HepG2 (cell line): Measurements from ENCODE around the gene C2CD3. TPM values are rescaled to one million over a fixed set of nuclear protein-coding genes. Genes with fewer than 3 reads are reported as not detected.

Experiments
- GZF1 ChIP-seq: sonication (generic); formaldehyde crosslinking; IDR thresholded peaks from 2 replicates; pipeline ENCODE4 v1.5.1; 2020; ENCODE audit warnings: mild to moderate bottlenecking, missing genetic modification reagents
- MAFG ChIP-seq: sonication (generic); formaldehyde crosslinking; IDR thresholded peaks from 2 replicates; pipeline ENCODE4 v1.5.1; 2020; ENCODE audit warnings: mild to moderate bottlenecking, missing genetic modification reagents
- MYNN ChIP-seq: sonication (generic); formaldehyde crosslinking; IDR thresholded peaks from 2 replicates; pipeline ENCODE4 v1.4.0; 2020; ENCODE audit warnings: mild to moderate bottlenecking, low read depth, missing genetic modification reagents
- PHF20 ChIP-seq: sonication (generic); formaldehyde crosslinking; IDR thresholded peaks from 2 replicates; pipeline ENCODE4 v1.5.0; 2020; ENCODE audit warnings: mild to moderate bottlenecking, missing genetic modification reagents
- PPARG ChIP-seq: conservative IDR thresholded peaks from 2 replicates; pipeline ENCODE4 v1.6.1; 2016; ENCODE audit warnings: missing biosample characterization, missing genetic modification reagents
- REST ChIP-seq, 2 experiments: IDR thresholded peaks; 2 replicates each; pipeline ENCODE4 v1.6.1; 2011 to 2012; ENCODE audit warnings: low read length in 2 of 2, borderline replicate concordance in 1 of 2, low read depth in 1 of 2, mild to moderate bottlenecking in 1 of 2, moderate library complexity in 1 of 2
- SP1 ChIP-seq, 2 experiments: fragments of 450-650 bp in 1 of 2; sonication (generic) in 1 of 2; formaldehyde crosslinking in 1 of 2; IDR thresholded peaks; 2 replicates each; pipeline versions ENCODE4 v1.4.0 to v1.6.1; 2016 to 2020; ENCODE audit warnings: missing genetic modification reagents in 1 of 2
- SP2 ChIP-seq: sonication (generic); formaldehyde crosslinking; IDR thresholded peaks from 2 replicates; pipeline ENCODE4 v1.5.1; 2020; ENCODE audit warnings: mild to moderate bottlenecking, missing genetic modification reagents
- TBX2 ChIP-seq: sonication (generic); formaldehyde crosslinking; IDR thresholded peaks from 2 replicates; pipeline ENCODE4 v1.5.0; 2020; ENCODE audit warnings: missing genetic modification reagents, mild to moderate bottlenecking, borderline replicate concordance
- ZNF180 ChIP-seq: sonication (generic); formaldehyde crosslinking; IDR thresholded peaks from 2 replicates; pipeline ENCODE4 v1.4.0; 2020; ENCODE audit warnings: low read depth, missing genetic modification reagents, borderline replicate concordance
- ZNF3 ChIP-seq: IDR thresholded peaks from 2 replicates; pipeline ENCODE4 v1.7.0; 2017; ENCODE audit warnings: inconsistent platforms
- ZNF691 ChIP-seq: sonication (generic); formaldehyde crosslinking; IDR thresholded peaks from 2 replicates; pipeline ENCODE4 v1.4.0; 2020; ENCODE audit warnings: missing genetic modification reagents, low read depth, mild to moderate bottlenecking, borderline replicate concordance
- polyA plus RNA-seq, 8 experiments: library from polyadenylated mRNA; depleted of rRNA in 3 of 8; stranded (reverse) in 7 of 8; unstranded in 1 of 8; fragments of >200 nt; fragmentation: Illumina TruSeq in 4 of 8; extraction: Trizol in 4 of 8; gene quantifications; 2 replicates each; pipeline versions ENCODE4 v1.2.1 to v1.2.3, GENCODE V29; 2011 to 2016; ENCODE audit warnings: low read depth in 4 of 8, missing spikeins in 1 of 8, mixed read lengths in 1 of 8; ENCODE audit not compliant: insufficient read depth in 1 of 8
- total RNA-seq, 5 experiments: library from RNA; depleted of rRNA; stranded (reverse); fragments of >200 nt; fragmentation: Illumina TruSeq; extraction: Trizol; gene quantifications; 2 replicates each; pipeline ENCODE4 v1.2.3, GENCODE V29; 2016; ENCODE audit warnings: low read depth in 1 of 5

The C2CD3 gene
- total and polyA plus RNA-seq, 2 of the 13 experiments (the other 11 are each of a cell fraction or from before 2014, with no cell fraction given): 5.5 to 6.4 TPM

GRCh38 chr11:74182635-74183034, 11.8 kb upstream of the C2CD3 start (continued):
- no peak for TF ChIP-seq REST (IDR thresholded peaks at IDR 0.05; ENCODE audit: borderline replicate concordance in 1 of 2, low read depth in 1 of 2, low read length in 2 of 2)
- TF ChIP-seq SP2 (CRISPR knock-in tag): no peak
- TF ChIP-seq PHF20 (CRISPR knock-in tag): no peak
- no peak for TF ChIP-seq PPARG (CRISPR knock-in tag)
- no peak for TF ChIP-seq MYNN (CRISPR knock-in tag)
- no peak for TF ChIP-seq ZNF3 (CRISPR knock-in tag)
- TF ChIP-seq GZF1 (CRISPR knock-in tag): no peak
- no peak for TF ChIP-seq MAFG (CRISPR knock-in tag)
- no peak for TF ChIP-seq TBX2 (CRISPR knock-in tag)
- no peak for TF ChIP-seq ZNF691 (CRISPR knock-in tag)
- no peak for TF ChIP-seq SP1 (IDR thresholded peaks at IDR 0.05)
- TF ChIP-seq SP1 (CRISPR knock-in tag; IDR thresholded peaks at IDR 0.05): no peak
- no peak for TF ChIP-seq ZNF180 (CRISPR knock-in tag)
